A549 (cell line): ENCODE measurements around the gene OSBPL8. TPM values are rescaled to one million over a fixed set of nuclear protein-coding genes. Genes with fewer than 3 reads are reported as not detected.

ENCODE experiments used
- ATAC-seq, 2 experiments: fragments of 200-7000 bp in 1 of 2; fragments of >200 bp in 1 of 2; cut with Nextera tagmentation in 1 of 2; cut with Tn5 transposase in 1 of 2; 3 replicates each; pipeline versions ENCODE4 v1.8.0 to v1.9.1; 2018 to 2020; ENCODE audit warnings: mild to moderate bottlenecking in 1 of 2, moderate library complexity in 1 of 2
- CTCF ChIA-PET: fragments of 300-600 bp; sonication (Branson Sonifier 250); formaldehyde crosslinking; extraction: SDS; loops from one replicate; lab custom pipeline; 2021; ENCODE audit warnings: antibody characterized with exemption, inconsistent platforms; lab: Yijun Ruan, JAX
- POLR2A ChIA-PET: fragments of 350-600 bp; formaldehyde crosslinking; extraction: SDS; loops from one replicate; lab custom pipeline; 2021; ENCODE audit warnings: antibody characterized with exemption, inconsistent platforms; lab: Yijun Ruan, JAX
- DNase-seq, 2 experiments: peaks; one replicate each; pipeline versions ENCODE4 v3.0.0 to v3.0.0-alpha.2; 2011 to 2016; ENCODE audit warnings: low read depth in 1 of 2, low spot score in 1 of 2
- FAIRE-seq: peaks from 2 replicates; lab custom pipeline; 2011; peaks lifted over from hg19 to GRCh38; lab: Jason Lieb, UNC
- H3K27ac ChIP-seq, 2 experiments: fragments of >200 bp; sonication (Bioruptor Twin); formaldehyde crosslinking; 3 replicates each; pipeline ENCODE4 v1.5.1; 2016 to 2017
- H3K4me1 ChIP-seq: fragments of >200 bp; sonication (Bioruptor Twin); formaldehyde crosslinking; 3 replicates; pipeline ENCODE4 v1.6.1; 2016
- H3K4me2 ChIP-seq: fragments of >200 bp; sonication (Bioruptor Twin); formaldehyde crosslinking; 3 replicates; pipeline ENCODE4 v1.6.1; 2016
- H3K4me3 ChIP-seq: fragments of >200 bp; sonication (Bioruptor Twin); formaldehyde crosslinking; 3 replicates; pipeline ENCODE4 v1.5.1; 2016
- H3K9me3 ChIP-seq: fragments of >200 bp; sonication (Bioruptor Twin); formaldehyde crosslinking; 3 replicates; pipeline ENCODE4 v1.6.1; 2016
- ATOH8 ChIP-seq: fragments of 250-450 bp; sonication (Bioruptor Pico); IDR thresholded peaks from 2 replicates; pipeline ENCODE4 v1.5.0; 2020; ENCODE audit warnings: low read depth, mild to moderate bottlenecking, moderate library complexity
- BHLHE40 ChIP-seq: IDR thresholded peaks from 2 replicates; pipeline ENCODE4 v1.6.1; 2012; ENCODE audit warnings: low read depth, low read length, inconsistent platforms
- CBX2 ChIP-seq: fragments of 200-600 bp; sonication (generic); IDR thresholded peaks from 2 replicates; pipeline ENCODE4 v1.6.1; 2016; ENCODE audit warnings: low read depth, mild to moderate bottlenecking, borderline replicate concordance
- CBX8 ChIP-seq: fragments of 200-600 bp; sonication (generic); IDR thresholded peaks from 2 replicates; pipeline ENCODE4 v1.6.1; 2016
- CEBPB ChIP-seq, 2 experiments: fragments of >200 bp in 1 of 2; sonication (Bioruptor Twin) in 1 of 2; formaldehyde crosslinking in 1 of 2; IDR thresholded peaks; 2 replicates each; pipeline ENCODE4 v1.6.1; 2012 to 2016
- CHD4 ChIP-seq: fragments of 200-600 bp; sonication (generic); IDR thresholded peaks from 2 replicates; pipeline ENCODE4 v1.6.1; 2016; ENCODE audit warnings: antibody characterized with exemption, mild to moderate bottlenecking, borderline replicate concordance
- EHF ChIP-seq: fragments of 250-450 bp; sonication (Bioruptor Pico); IDR thresholded peaks from 2 replicates; pipeline ENCODE4 v1.5.0; 2020; ENCODE audit warnings: mild to moderate bottlenecking
- FOSL2 ChIP-seq, 2 experiments: fragments of 450-650 bp in 1 of 2; fragments of >200 bp in 1 of 2; sonication (Bioruptor Twin) in 1 of 2; formaldehyde crosslinking; IDR thresholded peaks; 2 replicates each; pipeline versions ENCODE4 v1.5.0 to v1.6.1; 2016 to 2020; ENCODE audit warnings: mild to moderate bottlenecking in 1 of 2, moderate library complexity in 1 of 2
- HEYL ChIP-seq: fragments of 250-450 bp; sonication (Bioruptor Pico); IDR thresholded peaks from 2 replicates; pipeline ENCODE4 v1.8.0; 2021; ENCODE audit warnings: mild to moderate bottlenecking, moderate library complexity
- HOXB5 ChIP-seq: fragments of 250-450 bp; sonication (Bioruptor Pico); IDR thresholded peaks from 2 replicates; pipeline ENCODE4 v1.5.0; 2020; ENCODE audit warnings: mild to moderate bottlenecking, moderate library complexity
- JUN ChIP-seq, 2 experiments: fragments of >200 bp; sonication (Bioruptor Twin); formaldehyde crosslinking; IDR thresholded peaks; 2 replicates in 1 of 2; 3 replicates in 1 of 2; pipeline ENCODE4 v1.6.1; 2016 to 2017
- KDM1A ChIP-seq: fragments of 200-600 bp; sonication (generic); IDR thresholded peaks from 2 replicates; pipeline ENCODE4 v1.6.1; 2016; ENCODE audit warnings: low read depth, mild to moderate bottlenecking
- MAX ChIP-seq: IDR thresholded peaks from 2 replicates; pipeline ENCODE4 v1.6.1; 2012
- MYC ChIP-seq: IDR thresholded peaks from 2 replicates; pipeline ENCODE4 v1.6.1; 2012; ENCODE audit warnings: mild to moderate bottlenecking, inconsistent platforms, low read length, improper control_type of control experiment, borderline replicate concordance
- PHF8 ChIP-seq: fragments of 200-600 bp; sonication (generic); IDR thresholded peaks from 2 replicates; pipeline ENCODE4 v1.6.1; 2016; ENCODE audit warnings: low read depth, mild to moderate bottlenecking, antibody characterized with exemption, moderate library complexity, borderline replicate concordance
- RAD21 ChIP-seq, 2 experiments: fragments of >200 bp in 1 of 2; sonication (Bioruptor Twin) in 1 of 2; formaldehyde crosslinking in 1 of 2; IDR thresholded peaks in 1 of 2; conservative IDR thresholded peaks in 1 of 2; 2 replicates in 1 of 2; 3 replicates in 1 of 2; pipeline ENCODE4 v1.6.1; 2012 to 2018; ENCODE audit warnings: inconsistent platforms in 1 of 2
- SMC3 ChIP-seq: fragments of >200 bp; sonication (Bioruptor Twin); formaldehyde crosslinking; IDR thresholded peaks from 3 replicates; pipeline ENCODE4 v1.6.1; 2018; ENCODE audit warnings: inconsistent platforms
- TFCP2L1 ChIP-seq: fragments of 250-450 bp; sonication (Bioruptor Pico); IDR thresholded peaks from 2 replicates; pipeline ENCODE4 v1.5.0; 2021; ENCODE audit warnings: mild to moderate bottlenecking
- TP53 ChIP-seq: fragments of 250-450 bp; sonication (Bioruptor Pico); IDR thresholded peaks from 2 replicates; pipeline ENCODE4 v1.5.0; 2021; ENCODE audit warnings: mild to moderate bottlenecking, moderate library complexity
- ZC3H11A ChIP-seq: fragments of 450-650 bp; IDR thresholded peaks from 2 replicates; pipeline ENCODE4 v1.6.1; 2014; ENCODE audit warnings: antibody characterized with exemption, mild to moderate bottlenecking
- ZFP36 ChIP-seq: fragments of 450-650 bp; IDR thresholded peaks from 2 replicates; pipeline ENCODE4 v1.6.1; 2014; ENCODE audit warnings: borderline replicate concordance; ENCODE audit not compliant: partially characterized antibody
- ZNF302 ChIP-seq: fragments of 250-450 bp; sonication (Bioruptor Pico); IDR thresholded peaks from 2 replicates; pipeline ENCODE4 v1.9.0; 2021; ENCODE audit warnings: inconsistent platforms, mild to moderate bottlenecking, moderate library complexity
- WGBS: methylation state at CpG from one replicate; pipeline ENCODE4 v1.1.6; 2017; ENCODE audit errors: missing lambda C conversion rate; 5-methylcytosine and 5-hydroxymethylcytosine counted together
- polyA plus RNA-seq, 4 experiments: library from polyadenylated mRNA; depleted of rRNA in 3 of 4; stranded (reverse); fragments of >200 nt; fragmentation: RNase III in 1 of 4; extraction: RNeasy Plus Mini Kit Qiagen cat#74134 plus additional on column Dnase treatment in 1 of 4; gene quantifications; 2 replicates in 3 of 4; 3 replicates in 1 of 4; pipeline ENCODE4 v1.2.3, GENCODE V29; 2011 to 2017

The OSBPL8 gene
- polyA plus RNA-seq, 2 of the 4 experiments (the other 2 are of a cell fraction): 15.4 to 43.2 TPM

GRCh38 chr12:76345569-76345968 lies 214.0 kb downstream of the OSBPL8 start:
- H3K9me3 ChIP-seq: no peaks in the 10 kb centered on the region
- DNase-seq (no peak), FAIRE-seq (no peak)
- CTCF ChIA-PET: interaction anchor here (0.7 to 1.3 kb wide), 4 partner anchors 14 to 820 kb away, joined by 3 to 7 read pairs (median 4); no protein-coding TSS in a partner anchor
- POLR2A ChIA-PET: interaction anchor here (1.1 kb wide), 1 partner anchor 261 kb away, joined by 3 read pairs; the partner anchor contains the start of gene NAP1L1
- WGBS: 93% methylated on average over 1 of the region's 1 CpG
- no peak overlapping the region for H3K4me3 ChIP-seq
- no peak overlapping the region for H3K27ac ChIP-seq
- TF ChIP-seq ZFP36 (no peak), KDM1A (no peak)
- TF ChIP-seq, all 56 proteins: peak for 0
- Histone ChIP-seq H3K4me2 (no peak overlapping the region), H3K4me1 (peaks cover 15% of the 10 kb centered on the region; the same call in 2 of the 3 replicates)
- no peak for ATAC-seq

GRCh38 chr12:76341436-76342030 lies 218.0 kb downstream of the OSBPL8 start:
- no peak overlapping the region for H3K4me2 ChIP-seq
- H3K4me1 ChIP-seq: peaks cover 2% of the 10 kb centered on the region; the same call in 2 of the 3 replicates
- DNase-seq: no peak
- TF ChIP-seq FOSL2 (IDR thresholded peaks at IDR 0.05): no peak
- TF ChIP-seq FOSL2 (CRISPR knock-in tag; IDR thresholded peaks at IDR 0.05): 0 out of 2 replicates have a peak, but pooled peaks have one; percentile 15
- TF ChIP-seq SMC3: no peak
- 0 out of 6 replicates have a peak, but pooled peaks of 1 of the 2 experiments have one; percentile 39 for ATAC-seq
- H3K9me3 ChIP-seq: no peaks in the 10 kb centered on the region
- POLR2A ChIA-PET: no interaction called here
- CTCF ChIA-PET: interaction anchor here (1.4 to 1.9 kb wide), 3 partner anchors 12 to 14 kb away, joined by 3 to 4 read pairs (median 4); no protein-coding TSS in a partner anchor
- no peak for FAIRE-seq
- no peak overlapping the region for H3K27ac ChIP-seq
- no peak overlapping the region for H3K4me3 ChIP-seq
- WGBS: 68% methylated on average over 5 of the region's 5 CpGs

- 72% methylated on average over 9 of the region's 9 CpGs for WGBS
- no peak overlapping the region for H3K4me2 ChIP-seq
- CTCF ChIA-PET: interaction anchor here (1.2 to 1.9 kb wide), 2 partner anchors 11 to 13 kb away, joined by 4 read pairs; no protein-coding TSS in a partner anchor
- no peak for DNase-seq
- TF ChIP-seq MYC (no peak), MAX (no peak), RAD21 (conservative IDR thresholded peaks at IDR 0.05 in 1 of 2, IDR thresholded peaks at IDR 0.05 in 1 of 2) (no peak), TP53 (CRISPR knock-in tag) (no peak), CEBPB (IDR thresholded peaks at IDR 0.05) (no peak), HEYL (CRISPR knock-in tag) (no peak), EHF (CRISPR knock-in tag) (no peak), ZNF302 (no peak), CBX2 (no peak), ATOH8 (no peak)
- TF ChIP-seq, all 56 proteins: peak for 0
- Histone ChIP-seq H3K4me1 (no peaks in the 10 kb centered on the region; the same call in 2 of the 3 replicates), H3K4me3 (no peak overlapping the region), H3K9me3 (no peaks in the 10 kb centered on the region), H3K27ac (no peak overlapping the region)
- no peak for FAIRE-seq
- no peak; a peak in 1 of 6 replicates for ATAC-seq
- POLR2A ChIA-PET: no interaction called here
Measured at GRCh38 chr12:76340680-76341435, 218.7 kb downstream of the OSBPL8 start.

GRCh38 chr12:76337583-76337982 lies 222.0 kb downstream of the OSBPL8 start:
- no peak for ATAC-seq
- H3K9me3 ChIP-seq: no peaks in the 10 kb centered on the region
- 32% methylated on average over 3 of the region's 3 CpGs for WGBS
- H3K27ac ChIP-seq: no peak overlapping the region
- no peak overlapping the region for H3K4me2 ChIP-seq
- POLR2A ChIA-PET: no interaction called here
- no peaks in the 10 kb centered on the region; the same call in 2 of the 3 replicates for H3K4me1 ChIP-seq
- no peak for FAIRE-seq
- TF ChIP-seq CBX8: no peak
- no peak for TF ChIP-seq TFCP2L1 (CRISPR knock-in tag)
- TF ChIP-seq ZC3H11A: no peak
- TF ChIP-seq KDM1A: no peak
- no peak for TF ChIP-seq CHD4
- no peak for TF ChIP-seq BHLHE40
- no peak for TF ChIP-seq JUN (IDR thresholded peaks at IDR 0.05)
- TF ChIP-seq HOXB5 (CRISPR knock-in tag): no peak
- TF ChIP-seq ZFP36: no peak
- TF ChIP-seq PHF8: no peak
- CTCF ChIA-PET: interaction anchor here (1.2 to 2.3 kb wide), 3 partner anchors 9 to 179 kb away, joined by 3 to 10 read pairs (median 5); partner anchors contain the start of gene BBS10
- DNase-seq: no peak
- H3K4me3 ChIP-seq: no peak overlapping the region
